Immature natural killer cell (primary cell): ENCODE data around the gene ITPR2. TPM values are rescaled to one million over a fixed set of nuclear protein-coding genes. Genes with fewer than 3 reads are reported as not detected.

Experiments used
- polyA plus RNA-seq, 3 donors: library from polyadenylated mRNA; unstranded; fragments of 300-500 nt; fragmentation: Illumina TruSeq; gene quantifications; one replicate each; pipeline ENCODE4 v1.2.3, GENCODE V29; 2021

ITPR2 gene
- polyA plus RNA-seq, 3 donors from 2014 or later: 7.2 to 23.4 (median 7.4) TPM

Other genes starting within 250 kb of the ITPR2 start
- gene INTS13, start 104.8 kb upstream of the ITPR2 start, polyA plus RNA-seq: 10 to 100 TPM; 11.4 to 27.2 (median 21.9) TPM
- gene FGFR1OP2, start 105.3 kb upstream of the ITPR2 start, polyA plus RNA-seq: 10 to 100 TPM; 70.7 to 95.1 (median 85.2) TPM
- 100 to 1,000 TPM in 1 of 3 donors, 10 to 100 TPM in 2; 76.1 to 109 (median 78.1) TPM for gene TM7SF3, start 181.2 kb upstream of the ITPR2 start, polyA plus RNA-seq
- 10 to 100 TPM; 12.5 to 20.2 (median 18.8) TPM for gene MED21, start 189.4 kb upstream of the ITPR2 start, polyA plus RNA-seq
- gene C12orf71, start 249.4 kb upstream of the ITPR2 start, polyA plus RNA-seq: not detected